ENCODE data around the gene KCNK10.

Gene KCNK10

GRCh38 chr14:88352698-88353097 lies 29.6 kb upstream of the KCNK10 start:
- H3K9me3 ChIP-seq (ENCODE audit: insufficient read depth, low read length): no peaks in the 10 kb centered on the region
- H3K79me2 ChIP-seq (ENCODE audit: insufficient read depth, low read length): no peaks in the 10 kb centered on the region
- no peak overlapping the region for H3K9ac ChIP-seq (ENCODE audit: low read length)
- no peaks in the 10 kb centered on the region for H4K20me1 ChIP-seq (ENCODE audit: low read depth, low read length)
- no peak overlapping the region for H3K27ac ChIP-seq (ENCODE audit: low read depth, low read length)
- no peaks in the 10 kb centered on the region for H3K36me3 ChIP-seq (ENCODE audit: low read length)
- no peaks in the 10 kb centered on the region for H3F3A ChIP-seq (ENCODE audit: insufficient read depth)
- H2AFZ ChIP-seq (ENCODE audit: low read depth, low read length, severe bottlenecking): no peak overlapping the region
- H3K4me3 ChIP-seq (ENCODE audit: insufficient read depth, low read length, poor library complexity, severe bottlenecking): no peak overlapping the region
- no peak overlapping the region for H3K4me2 ChIP-seq (ENCODE audit: low read depth, low read length, poor library complexity, severe bottlenecking)
- no peaks in the 10 kb centered on the region for H3K27me3 ChIP-seq (ENCODE audit: low read length)
- H3K9me2 ChIP-seq (replicated peaks; ENCODE audit: insufficient read depth, low read length): no peaks in the 10 kb centered on the region
- TF ChIP-seq EZH2phosphoT487 (conservative IDR thresholded peaks at IDR 0.05; ENCODE audit: low read length) (no peak), CTCF (IDR thresholded peaks at IDR 0.05; ENCODE audit: insufficient read depth, low read length, poor library complexity, severe bottlenecking) (no peak)

- Histone ChIP-seq H2AFZ (ENCODE audit: low read depth, low read length, severe bottlenecking) (no peak overlapping the region), H3K36me3 (ENCODE audit: low read length) (no peaks in the 10 kb centered on the region)
Measured at GRCh38 chr14:88351966-88352691, 29.1 kb upstream of the KCNK10 start.

GRCh38 chr14:88348546-88348945 lies 25.5 kb upstream of the KCNK10 start:
- Histone ChIP-seq H3K4me3 (ENCODE audit: insufficient read depth, low read length, poor library complexity, severe bottlenecking) (no peak overlapping the region), H3K27me3 (ENCODE audit: low read length) (no peaks in the 10 kb centered on the region), H3K79me2 (ENCODE audit: insufficient read depth, low read length) (no peaks in the 10 kb centered on the region), H4K20me1 (ENCODE audit: low read depth, low read length) (no peaks in the 10 kb centered on the region), H3K9me3 (ENCODE audit: insufficient read depth, low read length) (no peaks in the 10 kb centered on the region), H3F3A (ENCODE audit: insufficient read depth) (no peaks in the 10 kb centered on the region), H3K27ac (ENCODE audit: low read depth, low read length) (no peak overlapping the region), H3K9ac (ENCODE audit: low read length) (no peak overlapping the region), H3K9me2 (replicated peaks; ENCODE audit: insufficient read depth, low read length) (no peaks in the 10 kb centered on the region), H2AFZ (ENCODE audit: low read depth, low read length, severe bottlenecking) (no peak overlapping the region), H3K4me2 (ENCODE audit: low read depth, low read length, poor library complexity, severe bottlenecking) (no peak overlapping the region), H3K36me3 (ENCODE audit: low read length) (no peaks in the 10 kb centered on the region)
- TF ChIP-seq CTCF (IDR thresholded peaks at IDR 0.05; ENCODE audit: insufficient read depth, low read length, poor library complexity, severe bottlenecking) (no peak), EZH2phosphoT487 (conservative IDR thresholded peaks at IDR 0.05; ENCODE audit: low read length) (no peak)

More at GRCh38 chr14:88351966-88352691, 29.1 kb upstream of the KCNK10 start:
- H3K9me2 ChIP-seq (replicated peaks; ENCODE audit: insufficient read depth, low read length): no peaks in the 10 kb centered on the region
- H3K4me3 ChIP-seq (ENCODE audit: insufficient read depth, low read length, poor library complexity, severe bottlenecking): no peak overlapping the region
- H4K20me1 ChIP-seq (ENCODE audit: low read depth, low read length): no peaks in the 10 kb centered on the region
- no peaks in the 10 kb centered on the region for H3K9me3 ChIP-seq (ENCODE audit: insufficient read depth, low read length)
- no peaks in the 10 kb centered on the region for H3F3A ChIP-seq (ENCODE audit: insufficient read depth)
- no peak overlapping the region for H3K9ac ChIP-seq (ENCODE audit: low read length)
- H3K27me3 ChIP-seq (ENCODE audit: low read length): no peaks in the 10 kb centered on the region
- no peak overlapping the region for H3K27ac ChIP-seq (ENCODE audit: low read depth, low read length)
- H3K79me2 ChIP-seq (ENCODE audit: insufficient read depth, low read length): no peaks in the 10 kb centered on the region
- TF ChIP-seq EZH2phosphoT487 (conservative IDR thresholded peaks at IDR 0.05; ENCODE audit: low read length) (no peak), CTCF (IDR thresholded peaks at IDR 0.05; ENCODE audit: insufficient read depth, low read length, poor library complexity, severe bottlenecking) (no peak)
- no peak overlapping the region for H3K4me2 ChIP-seq (ENCODE audit: low read depth, low read length, poor library complexity, severe bottlenecking)
